ENCODE measurements around the gene PANX3.

DNA sequence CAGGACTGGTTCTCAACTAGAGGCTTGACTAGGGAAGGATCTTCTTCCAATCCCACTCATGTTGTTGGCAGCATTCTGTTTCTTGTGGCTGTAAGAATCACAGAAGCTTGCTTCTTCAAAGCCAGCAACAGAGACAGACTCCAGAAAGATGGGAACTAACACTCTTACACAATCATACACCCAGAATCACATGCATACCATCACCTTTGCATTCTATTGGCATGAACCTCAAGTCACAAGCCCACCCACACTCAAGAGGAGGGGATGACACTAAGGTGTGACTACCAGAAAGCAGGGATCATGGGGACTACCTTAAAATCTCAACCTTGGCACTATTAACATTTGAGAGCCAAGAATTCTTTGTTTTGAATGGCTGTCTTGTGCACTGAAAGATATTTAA lies 13.6 kb upstream of the PANX3 start:
- TF ChIP-seq, protein P1, sequence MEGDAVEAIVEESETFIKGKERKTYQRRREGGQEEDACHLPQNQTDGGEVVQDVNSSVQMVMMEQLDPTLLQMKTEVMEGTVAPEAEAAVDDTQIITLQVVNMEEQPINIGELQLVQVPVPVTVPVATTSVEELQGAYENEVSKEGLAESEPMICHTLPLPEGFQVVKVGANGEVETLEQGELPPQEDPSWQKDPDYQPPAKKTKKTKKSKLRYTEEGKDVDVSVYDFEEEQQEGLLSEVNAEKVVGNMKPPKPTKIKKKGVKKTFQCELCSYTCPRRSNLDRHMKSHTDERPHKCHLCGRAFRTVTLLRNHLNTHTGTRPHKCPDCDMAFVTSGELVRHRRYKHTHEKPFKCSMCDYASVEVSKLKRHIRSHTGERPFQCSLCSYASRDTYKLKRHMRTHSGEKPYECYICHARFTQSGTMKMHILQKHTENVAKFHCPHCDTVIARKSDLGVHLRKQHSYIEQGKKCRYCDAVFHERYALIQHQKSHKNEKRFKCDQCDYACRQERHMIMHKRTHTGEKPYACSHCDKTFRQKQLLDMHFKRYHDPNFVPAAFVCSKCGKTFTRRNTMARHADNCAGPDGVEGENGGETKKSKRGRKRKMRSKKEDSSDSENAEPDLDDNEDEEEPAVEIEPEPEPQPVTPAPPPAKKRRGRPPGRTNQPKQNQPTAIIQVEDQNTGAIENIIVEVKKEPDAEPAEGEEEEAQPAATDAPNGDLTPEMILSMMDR (IDR thresholded peaks at IDR 0.05) = no peak
- no peak for TF ChIP-seq EP300 (IDR thresholded peaks at IDR 0.05)
- TF ChIP-seq POLR2AphosphoS5 (IDR thresholded peaks at IDR 0.05) = no peak

All from sigmoid colon (tissue), 4 donors.